GM18520 (cell line): ENCODE data around the gene STK33.

Source experiments
- ATAC-seq: cut with Tn5 transposase; IDR thresholded peaks from one replicate; pipeline ENCODE4 v1.9.1; 2021; ENCODE audit not compliant: unreplicated experiment

The STK33 gene

DNA sequence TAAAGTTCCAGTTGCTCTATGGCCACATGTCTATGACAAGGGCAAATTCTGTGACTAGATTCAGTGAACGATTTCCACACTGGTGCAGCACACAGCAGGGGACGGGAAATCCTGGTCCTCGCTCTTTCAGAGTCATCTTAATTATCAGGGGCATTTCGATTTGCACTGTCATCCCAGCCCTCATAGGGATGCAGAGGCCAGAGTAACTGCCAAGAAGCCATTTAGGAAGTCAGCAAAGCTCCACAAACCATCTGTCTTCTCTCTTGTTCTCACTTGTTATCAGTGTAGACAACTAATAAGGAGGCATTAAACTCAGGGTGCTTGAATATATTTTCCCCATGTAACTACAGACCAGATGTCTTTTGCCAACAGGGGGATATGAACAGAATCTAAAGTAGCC lies 151.7 kb downstream of the STK33 start:
- ATAC-seq, result no peak

DNA sequence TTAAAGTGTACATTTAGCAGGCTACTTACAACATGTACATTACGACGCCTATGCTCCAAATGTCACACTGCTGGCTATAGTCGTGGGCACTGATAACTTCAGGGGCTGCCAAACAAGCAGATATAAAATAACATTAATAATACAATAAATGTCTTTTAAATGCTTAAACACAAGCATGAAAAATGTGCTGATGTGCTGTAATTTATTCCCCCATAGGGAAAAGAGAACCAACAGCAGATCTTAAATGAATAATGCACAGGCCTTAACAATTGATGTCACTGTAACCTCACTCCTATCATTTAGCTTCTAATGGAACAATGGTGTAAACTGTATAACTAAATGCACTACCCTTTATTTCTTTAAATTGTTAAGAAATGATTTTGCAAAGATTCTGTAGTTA lies 153.4 kb downstream of the STK33 start:
- ATAC-seq, result no peak

DNA sequence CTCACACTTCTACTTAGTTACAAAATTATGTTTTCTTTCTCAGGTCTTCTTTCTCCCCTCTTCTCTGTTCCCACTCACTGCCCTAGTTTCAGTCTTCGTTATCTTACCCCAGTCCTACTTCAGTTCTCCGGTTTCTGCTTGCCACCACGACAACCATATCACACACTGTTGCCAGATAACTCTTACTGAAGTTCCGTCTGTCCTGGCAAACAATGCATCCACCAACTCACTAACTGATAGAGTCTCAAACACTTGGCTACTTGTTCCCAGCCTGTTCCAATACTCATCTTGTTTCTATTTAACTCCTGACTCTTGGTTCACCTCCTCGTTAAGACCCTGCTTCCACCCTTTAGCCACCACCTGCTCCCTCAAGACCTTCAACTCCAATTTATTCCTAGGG lies 164.5 kb downstream of the STK33 start:
- ATAC-seq, result no peak

DNA sequence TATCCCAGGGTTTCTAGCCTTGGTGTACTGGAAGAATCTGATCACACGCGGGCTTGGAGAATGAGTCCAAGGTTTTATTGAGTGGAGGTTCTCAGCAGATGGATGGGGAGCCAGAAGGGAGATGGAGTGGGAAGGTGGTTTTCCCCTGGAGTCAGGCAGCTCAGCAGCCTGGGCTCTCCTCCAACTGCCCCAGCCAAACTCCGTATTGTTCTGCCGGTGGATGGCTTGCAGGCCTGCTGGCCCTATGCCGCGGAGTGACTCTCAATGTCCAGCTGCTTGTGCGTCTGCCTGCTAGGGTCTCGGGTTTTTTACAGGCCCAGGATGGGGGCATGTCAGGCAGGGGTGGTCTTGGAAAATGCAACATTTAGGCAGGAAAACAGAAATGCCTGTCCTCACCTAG lies 168.0 kb downstream of the STK33 start:
- no peak for ATAC-seq

DNA sequence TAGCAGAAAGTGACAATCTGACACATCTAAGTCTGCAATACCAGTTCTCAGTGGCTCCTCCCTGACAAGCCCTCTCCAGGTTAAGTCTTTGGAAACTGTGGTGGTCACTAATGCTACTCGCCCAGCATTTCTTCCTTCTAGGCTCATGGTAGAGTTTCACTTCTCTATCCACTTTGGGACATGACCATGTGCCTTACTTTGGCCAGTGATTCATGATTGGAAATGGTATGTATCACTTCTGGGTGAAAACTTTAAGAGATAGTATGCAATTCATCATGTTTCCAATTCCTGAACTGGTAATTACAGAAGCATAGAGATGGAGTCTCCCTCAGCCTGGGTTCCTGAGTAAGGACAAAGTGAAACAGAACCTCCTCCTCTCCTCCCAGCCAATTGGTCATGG lies 178.8 kb downstream of the STK33 start:
- ATAC-seq, result no peak

DNA sequence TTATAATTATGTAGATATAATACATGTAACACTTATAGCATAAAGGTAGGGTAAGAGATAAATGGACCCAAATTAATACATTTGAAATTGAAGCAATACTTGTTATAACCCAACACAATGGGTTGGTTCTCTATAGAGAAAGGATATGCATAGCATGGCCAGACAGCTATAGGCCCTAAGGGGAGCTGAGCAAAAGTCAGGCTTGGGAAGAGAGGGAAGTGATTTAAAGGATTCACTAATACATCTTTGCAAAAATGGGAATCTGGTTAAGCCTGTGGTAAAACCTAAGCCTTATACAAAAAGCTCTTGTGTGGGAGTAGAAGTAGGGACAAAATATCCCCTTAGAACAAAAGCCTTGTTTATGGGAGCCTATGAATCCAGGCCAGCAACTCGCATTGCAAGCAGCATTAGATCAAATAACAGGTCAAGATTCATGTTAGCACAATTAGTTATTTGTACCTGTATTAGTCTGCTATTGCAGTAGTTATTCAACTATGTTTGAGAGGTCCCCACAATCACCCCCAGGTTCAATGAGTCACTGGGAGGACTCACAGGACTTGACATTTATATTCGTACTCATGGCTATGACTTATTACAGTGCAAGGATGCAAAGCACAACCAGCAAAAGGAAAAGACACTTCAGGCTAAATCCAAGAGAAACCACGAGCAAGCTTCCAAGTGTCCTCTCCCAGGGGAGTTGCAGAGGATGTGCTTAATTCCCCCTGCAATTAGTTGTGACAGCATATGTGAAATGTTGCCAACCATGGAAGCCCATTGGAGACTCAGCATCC lies 185.7 kb downstream of the STK33 start:
- no peak for ATAC-seq

DNA sequence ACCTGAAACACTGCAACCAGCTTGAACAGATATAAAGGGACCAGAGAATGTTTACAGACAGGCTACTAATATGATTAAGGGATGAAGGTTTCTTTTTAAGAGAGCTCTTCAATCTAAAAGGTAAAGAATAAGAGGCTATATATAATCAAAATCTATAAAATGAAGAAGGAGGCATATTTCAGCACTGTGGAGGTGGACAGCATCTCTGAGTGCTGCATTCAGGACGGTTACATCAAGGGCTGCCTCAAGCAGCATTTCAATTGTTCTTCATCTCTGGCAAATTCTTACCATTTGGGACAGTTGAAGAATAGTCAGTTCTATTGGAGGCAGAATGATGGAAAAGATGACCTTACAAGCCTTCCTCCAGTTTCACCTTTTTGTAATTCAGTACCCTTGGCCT lies 190.7 kb downstream of the STK33 start:
- no peak for ATAC-seq

DNA sequence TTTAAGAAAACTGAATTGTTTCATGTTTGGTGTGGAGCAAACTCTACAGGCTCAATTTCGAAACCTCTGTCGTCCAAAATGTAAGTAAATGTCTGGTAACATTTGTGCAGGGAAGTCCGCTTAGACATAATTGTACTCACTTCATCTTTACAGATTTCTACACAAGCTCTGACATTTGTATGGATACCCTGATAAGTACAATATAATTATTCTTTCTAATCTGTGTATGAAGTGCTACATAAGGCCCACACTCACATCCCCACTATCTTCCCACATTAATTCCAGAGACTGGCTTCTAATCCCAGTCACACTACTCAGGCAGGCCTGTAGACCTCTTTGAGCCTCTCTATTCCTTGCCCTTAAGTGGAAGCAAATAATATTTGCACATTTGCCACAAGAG lies 201.1 kb downstream of the STK33 start:
- no peak for ATAC-seq

DNA sequence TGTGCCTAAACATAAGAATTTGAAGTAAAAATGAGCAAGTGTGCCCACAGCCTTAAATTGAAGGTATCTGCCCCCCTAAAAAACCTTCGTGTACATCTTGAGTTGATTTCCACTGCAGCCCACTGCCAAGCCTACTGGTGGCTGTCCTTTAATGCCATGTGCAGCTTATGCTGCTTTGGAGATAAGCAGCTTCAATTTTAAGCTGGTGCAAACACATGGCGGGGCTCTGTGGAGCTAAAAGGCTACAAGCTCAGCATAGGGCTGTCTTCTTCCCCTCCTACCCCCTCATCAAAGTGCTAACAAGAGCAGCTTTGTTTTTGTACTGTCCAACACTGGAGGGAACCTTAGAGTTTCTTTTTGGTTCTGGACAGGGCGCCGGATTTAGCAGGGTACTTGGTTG lies 201.9 kb downstream of the STK33 start:
- ATAC-seq, result no peak

DNA sequence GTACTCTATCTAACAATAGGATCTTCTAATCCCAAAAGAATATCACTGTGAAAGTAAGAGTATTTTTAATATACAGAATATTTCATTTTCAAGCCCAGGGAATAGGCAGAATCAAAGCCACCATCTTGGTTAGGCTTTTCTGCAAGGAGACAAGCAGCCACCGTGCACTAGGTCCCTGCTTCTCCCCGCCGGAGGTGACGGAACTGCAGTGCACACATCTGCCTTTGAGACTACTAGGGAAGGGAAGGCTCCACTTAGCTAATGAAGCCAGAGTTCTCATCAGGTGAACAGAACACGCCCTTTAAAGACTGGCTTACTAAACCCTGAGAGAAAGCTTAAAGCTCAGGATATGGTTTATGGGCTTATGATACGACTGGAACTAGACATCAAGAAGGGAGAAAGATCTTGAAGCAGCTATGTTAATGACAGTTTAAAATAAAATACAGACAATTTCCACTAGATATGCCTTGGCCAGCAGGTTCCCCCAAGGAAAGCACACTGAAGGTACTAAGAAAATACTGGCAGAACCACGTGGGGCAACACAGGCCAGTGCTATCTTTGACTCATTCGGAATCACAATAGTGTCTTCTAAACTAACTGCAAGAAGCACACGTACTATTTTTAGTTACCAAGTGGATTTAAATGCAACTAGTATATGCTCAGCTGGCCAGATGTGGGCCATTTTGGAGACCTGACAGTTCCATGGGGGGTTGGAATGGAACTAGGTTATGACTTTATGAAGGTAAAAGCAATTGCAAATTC lies 203.0 kb downstream of the STK33 start:
- ATAC-seq, result no peak

DNA sequence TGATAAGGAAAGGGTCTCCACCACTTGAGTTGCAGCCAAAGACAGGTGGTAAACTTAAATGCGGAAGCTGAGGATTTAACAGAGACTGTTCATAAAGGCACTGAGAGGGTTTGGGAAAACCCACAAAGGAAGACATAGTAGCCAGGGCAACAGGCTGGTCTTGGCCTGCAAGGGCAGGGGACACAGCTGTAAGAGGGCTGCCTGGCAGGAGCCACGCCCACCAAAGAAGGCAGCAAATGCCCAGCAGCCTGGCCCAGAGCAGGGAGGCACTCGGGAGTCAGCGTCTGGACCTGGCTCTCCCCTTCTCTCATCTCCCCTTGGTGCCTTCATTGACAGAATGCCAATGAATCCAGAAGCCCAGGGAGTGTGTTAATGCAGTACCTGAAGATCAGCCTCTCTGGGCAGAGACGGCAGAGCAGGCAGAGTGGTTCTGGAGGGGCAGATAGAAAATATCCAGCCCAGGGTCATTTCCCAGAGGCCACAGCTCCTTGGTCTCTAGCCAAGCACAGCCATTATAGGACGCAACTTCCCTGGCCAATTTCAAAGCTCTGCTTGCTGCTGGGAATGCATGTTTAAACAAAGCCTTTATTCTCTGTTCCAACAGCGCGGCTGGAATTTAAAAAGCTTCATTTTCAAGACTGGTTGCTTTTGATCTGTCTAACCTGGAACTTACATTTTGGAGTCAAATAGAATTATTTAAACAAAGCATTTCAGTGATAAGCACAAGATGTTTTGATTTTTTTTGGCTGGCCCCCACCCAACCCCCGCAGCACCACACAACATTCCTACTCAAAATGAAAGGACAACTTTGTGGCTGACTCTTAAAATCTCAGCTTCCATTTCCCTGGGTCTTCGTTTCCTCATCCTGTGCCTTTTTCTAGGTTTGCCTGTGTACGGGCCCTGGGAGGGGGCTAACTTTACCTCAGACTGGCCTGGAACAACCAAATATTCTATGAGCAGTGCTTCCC lies 204.7 kb downstream of the STK33 start:
- ATAC-seq, result no peak

DNA sequence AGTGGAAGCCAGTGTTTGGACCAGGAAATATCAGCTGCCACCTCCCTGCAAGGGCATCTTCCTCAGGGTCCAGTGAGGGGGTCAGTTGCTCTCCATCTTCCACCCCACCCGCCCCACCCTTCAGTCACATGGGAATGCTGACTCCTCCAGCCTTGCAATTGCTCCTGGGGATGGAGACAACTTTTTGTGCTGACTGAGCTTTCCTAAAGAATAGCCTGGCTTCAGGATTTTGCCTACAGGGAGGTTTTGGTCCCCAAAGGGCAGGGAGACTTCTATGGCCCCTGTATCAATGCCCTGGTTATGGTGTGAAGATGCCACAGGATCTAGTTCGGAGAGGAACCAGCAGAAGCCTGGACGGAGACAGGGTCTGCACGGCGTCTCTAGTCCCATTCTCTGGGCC lies 206.3 kb downstream of the STK33 start:
- ATAC-seq, result no peak

DNA sequence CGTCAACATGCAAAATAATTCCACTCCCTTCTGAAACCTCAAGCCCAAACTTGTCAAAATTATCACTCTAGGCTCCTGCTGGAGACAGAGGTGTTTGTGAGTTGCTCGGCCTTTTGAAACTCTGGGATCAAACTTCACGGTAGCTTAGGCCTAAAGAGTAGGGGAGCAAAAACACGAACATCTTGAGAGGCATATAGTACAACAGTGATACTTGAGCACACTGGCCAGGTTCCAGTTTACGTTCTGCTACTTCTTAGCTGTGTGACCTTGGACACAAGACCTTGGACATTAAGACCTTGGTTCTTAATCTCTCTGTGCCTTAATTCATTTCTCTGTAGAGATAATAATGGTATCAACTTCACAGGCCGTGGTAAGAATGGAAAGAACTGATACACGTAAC lies 206.9 kb downstream of the STK33 start:
- no peak for ATAC-seq

DNA sequence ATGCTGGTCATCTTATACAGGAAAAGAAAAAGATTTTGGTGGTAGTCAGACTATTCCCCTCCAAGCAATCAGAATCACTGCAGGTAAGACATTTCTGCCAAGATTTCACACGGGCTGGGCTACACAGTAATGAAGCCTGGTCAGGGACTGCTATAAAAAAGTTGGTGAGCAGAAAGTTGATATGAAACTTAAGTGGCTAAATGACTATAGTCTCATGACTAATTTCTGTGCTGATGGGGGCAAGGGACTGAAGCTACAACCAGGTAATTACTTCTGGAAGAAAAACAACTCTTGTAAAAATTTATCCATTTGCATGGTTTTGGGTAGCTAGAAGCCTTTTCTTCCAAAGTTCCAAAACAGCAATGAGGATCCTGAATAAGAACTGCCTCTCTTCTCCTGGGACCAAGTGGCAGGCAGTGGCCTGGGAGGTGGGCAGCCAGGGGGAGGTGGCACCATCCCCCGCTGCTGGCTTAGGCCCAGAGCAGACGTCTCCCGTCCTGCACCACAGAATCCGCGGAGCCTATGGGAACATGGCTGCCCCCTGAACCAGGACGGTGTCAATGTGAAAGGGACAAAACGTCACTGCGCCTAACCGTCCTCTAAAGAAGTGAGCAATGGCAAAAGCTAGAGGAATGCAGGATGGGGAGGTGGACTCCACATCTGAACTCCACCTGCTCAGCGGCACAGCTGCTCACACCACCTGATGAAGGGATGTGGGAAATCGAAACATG lies 207.7 kb downstream of the STK33 start:
- ATAC-seq, result no peak

DNA sequence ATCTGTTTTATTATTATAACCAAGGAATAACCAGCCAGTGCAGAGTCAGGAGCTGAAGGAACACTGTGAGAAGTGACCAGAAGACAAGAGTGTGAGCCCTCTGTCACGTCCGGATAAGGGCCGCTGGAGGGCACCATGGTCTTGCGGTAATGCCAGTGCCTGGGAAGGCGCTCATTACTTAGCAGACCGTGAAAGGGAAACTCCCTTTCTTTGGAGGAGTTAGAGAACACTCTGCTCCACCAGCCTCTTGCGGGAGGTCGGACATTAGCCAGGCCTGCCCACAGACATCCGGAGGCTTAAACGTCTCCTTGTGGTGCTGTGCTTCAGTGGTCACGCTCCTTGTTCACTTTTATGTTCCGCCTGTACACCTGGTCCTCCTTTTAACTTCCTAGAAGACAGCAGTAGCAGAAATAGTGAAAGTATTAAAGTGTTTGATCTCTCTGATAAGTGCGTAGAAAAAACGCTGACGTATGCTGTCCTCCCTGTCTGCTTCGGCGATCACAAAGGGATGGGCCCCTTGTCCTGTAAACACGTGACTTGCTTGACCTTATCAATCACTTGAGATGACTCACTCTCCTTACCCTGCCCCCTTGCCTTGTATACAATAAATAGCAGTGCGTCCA lies 209.7 kb downstream of the STK33 start:
- no peak for ATAC-seq

DNA sequence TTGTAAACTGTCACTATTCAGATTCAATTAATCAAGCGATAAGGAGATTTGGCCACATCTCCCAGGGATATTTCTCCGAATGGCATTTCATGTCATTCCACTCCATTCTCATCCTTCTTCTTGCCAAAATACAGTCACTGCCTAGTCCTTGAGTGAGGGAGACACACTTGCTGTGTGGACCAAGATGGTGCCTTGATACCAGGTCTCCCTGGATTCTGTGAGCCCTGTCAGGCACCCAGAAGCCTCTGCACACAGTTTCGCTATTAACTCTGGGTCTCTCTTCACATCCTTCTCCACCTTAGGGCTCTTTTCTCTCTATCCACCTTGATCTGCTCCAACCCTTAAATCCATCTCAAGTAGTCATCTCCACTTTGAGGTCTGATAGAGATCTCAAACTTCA lies 210.4 kb downstream of the STK33 start:
- no peak for ATAC-seq

DNA sequence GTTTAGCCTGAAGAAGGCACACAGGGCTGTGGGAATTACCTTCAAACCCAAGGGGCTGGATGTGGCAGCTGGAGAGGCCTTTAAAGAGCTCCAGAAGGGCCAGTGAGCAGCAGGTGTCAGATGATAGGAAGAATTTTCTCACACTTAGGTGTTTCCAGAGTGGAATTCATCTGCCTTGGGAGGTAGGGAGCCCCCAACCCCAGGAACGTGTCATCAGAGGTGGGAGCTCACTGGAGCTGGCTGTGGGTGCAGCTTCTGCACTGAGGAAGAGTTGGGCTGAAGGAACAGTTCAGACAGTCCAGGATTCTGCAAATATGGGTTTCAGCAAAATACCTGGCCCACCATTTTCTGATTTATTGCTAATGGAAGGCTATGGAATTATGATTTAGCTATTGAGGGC lies 210.8 kb downstream of the STK33 start:
- ATAC-seq, result no peak

DNA sequence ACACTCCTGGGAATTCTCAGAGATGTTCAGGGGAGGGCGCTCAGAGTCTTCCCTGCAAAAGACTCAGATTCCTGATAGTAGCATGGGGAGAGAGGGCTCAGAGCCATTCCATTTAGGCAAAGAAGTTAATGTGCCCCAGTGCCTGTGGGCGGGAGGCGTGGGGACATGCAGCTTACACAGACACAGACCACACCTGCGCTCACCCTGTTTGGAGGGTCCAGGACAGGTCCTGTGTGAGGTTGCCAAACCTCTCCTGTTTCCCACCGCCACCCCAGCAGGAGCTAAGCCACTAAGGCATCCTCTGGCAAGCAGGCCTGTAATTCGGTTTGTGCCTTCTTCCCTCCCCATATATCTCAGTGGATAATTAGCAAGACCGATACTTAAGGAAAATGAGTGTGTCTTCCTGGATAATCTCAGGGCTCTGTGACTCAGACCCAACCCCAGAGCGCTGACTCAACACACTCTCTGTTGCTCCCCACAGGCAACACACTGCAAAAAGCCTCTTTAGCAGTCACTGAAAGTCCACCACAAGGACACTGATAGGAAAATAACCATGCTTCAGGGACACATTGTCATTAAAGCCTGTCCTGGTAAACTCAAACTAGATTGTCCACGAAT lies 211.5 kb downstream of the STK33 start:
- ATAC-seq, result no peak

DNA sequence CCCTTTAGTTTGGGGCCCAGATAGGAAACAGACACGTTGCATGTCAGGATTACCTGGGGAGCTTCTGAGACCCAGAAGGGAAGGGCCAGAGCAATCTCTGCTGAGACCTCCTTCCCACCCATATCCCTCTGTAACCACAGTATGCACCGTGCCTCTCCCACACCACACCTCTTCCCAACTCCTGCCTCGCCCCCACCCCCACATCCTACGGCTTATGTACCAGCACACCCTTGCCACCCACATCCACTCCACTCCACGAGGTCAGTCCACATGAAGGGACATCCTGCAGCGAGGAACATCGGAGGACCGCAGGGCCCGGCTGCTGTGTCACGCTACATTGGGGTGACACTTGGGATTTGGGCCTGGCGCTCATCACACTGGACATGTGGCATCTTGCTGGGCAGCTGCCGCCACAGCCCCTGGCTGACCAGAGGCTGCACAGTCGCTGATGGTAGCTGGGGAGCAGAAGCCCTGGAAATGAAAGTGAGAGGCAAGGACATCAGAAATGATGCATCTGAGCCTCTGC lies 212.1 kb downstream of the STK33 start:
- ATAC-seq, result no peak

DNA sequence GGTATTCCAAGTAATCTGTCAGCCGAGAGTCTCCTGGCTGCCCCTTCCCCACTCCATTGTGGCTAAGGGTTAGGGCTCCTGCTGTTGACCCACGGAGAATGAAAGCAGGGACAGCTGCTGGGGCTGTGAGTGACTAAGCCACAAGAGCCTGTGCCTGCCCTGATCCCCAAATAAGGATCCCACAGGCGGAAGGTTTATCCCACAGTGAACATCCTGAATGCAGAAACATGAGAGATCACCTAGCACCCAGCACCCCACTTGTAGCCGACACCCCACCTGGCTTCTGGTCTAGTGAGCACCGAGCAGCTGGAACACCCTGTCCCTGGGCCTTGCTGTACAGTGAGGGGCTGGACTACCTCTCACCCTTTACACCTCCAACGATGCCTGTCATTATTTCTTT lies 212.7 kb downstream of the STK33 start:
- ATAC-seq, result no peak
